Coronary artery (tissue), 2 donors: Measurements from ENCODE around the gene FAM83F.
A peak's percentile ranks its signal among the peaks of the same experiment; 100 is the strongest.
"Not testable (repeated sequence)": the region's sequence is repeated elsewhere in the genome, so short reads cannot be mapped to it uniquely, and the experiment has no call there.

Experiments used
- DNase-seq: peaks from one replicate; pipeline ENCODE4 v3.0.0-alpha.2; 2017; ENCODE audit warnings: low spot score
- H3K27ac ChIP-seq, 2 donors: fragments of 200-600 bp; sonication (generic); one replicate each; pipeline ENCODE4 v1.5.1; 2016 to 2019
- H3K4me3 ChIP-seq: fragments of 200-600 bp; sonication (generic); 2 replicates; pipeline ENCODE4 v1.5.1; 2016; ENCODE audit warnings: mild to moderate bottlenecking, moderate library complexity
- CTCF ChIP-seq: fragments of 200-600 bp; sonication (generic); IDR thresholded peaks from one replicate; pipeline ENCODE4 v1.5.1; 2019; ENCODE audit warnings: antibody characterized with exemption

FAM83F gene

GRCh38 chr22:39988386-39989114, 6.2 kb upstream of the FAM83F start:
- Histone ChIP-seq H3K4me3 (no peak overlapping the region), H3K27ac (no peak overlapping the region)
- DNase-seq = peak; percentile 58
- no peak for TF ChIP-seq CTCF

GRCh38 chr22:39989633-39990032, 5.1 kb upstream of the FAM83F start:
- no peak for DNase-seq
- no peak overlapping the region for H3K27ac ChIP-seq

DNA sequence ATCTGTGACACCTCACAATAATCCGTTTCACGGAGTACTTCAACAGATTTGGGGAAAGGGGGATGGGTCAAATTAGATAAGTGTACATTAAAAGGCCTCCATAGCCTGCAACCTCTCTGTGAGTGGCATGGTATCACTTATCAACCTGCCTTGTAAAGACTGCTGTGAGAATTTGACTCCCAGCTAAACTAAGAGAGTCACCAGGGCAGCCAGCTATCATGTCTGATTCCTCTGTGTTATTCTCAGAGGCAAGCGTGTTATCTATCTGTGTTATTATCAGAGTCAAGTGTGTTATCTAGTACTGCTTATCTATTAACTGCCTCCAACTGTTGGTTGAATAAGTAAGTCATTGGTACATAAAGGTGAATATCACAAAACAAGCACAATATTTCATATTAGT, 4.1 kb upstream of the FAM83F start:
- no peak for DNase-seq
- Histone ChIP-seq H3K4me3 (no peak overlapping the region), H3K27ac (no peak overlapping the region)
- TF ChIP-seq CTCF = no peak

More at GRCh38 chr22:39989633-39990032, 5.1 kb upstream of the FAM83F start:
- TF ChIP-seq CTCF = no peak
- H3K4me3 ChIP-seq = no peak overlapping the region

DNA sequence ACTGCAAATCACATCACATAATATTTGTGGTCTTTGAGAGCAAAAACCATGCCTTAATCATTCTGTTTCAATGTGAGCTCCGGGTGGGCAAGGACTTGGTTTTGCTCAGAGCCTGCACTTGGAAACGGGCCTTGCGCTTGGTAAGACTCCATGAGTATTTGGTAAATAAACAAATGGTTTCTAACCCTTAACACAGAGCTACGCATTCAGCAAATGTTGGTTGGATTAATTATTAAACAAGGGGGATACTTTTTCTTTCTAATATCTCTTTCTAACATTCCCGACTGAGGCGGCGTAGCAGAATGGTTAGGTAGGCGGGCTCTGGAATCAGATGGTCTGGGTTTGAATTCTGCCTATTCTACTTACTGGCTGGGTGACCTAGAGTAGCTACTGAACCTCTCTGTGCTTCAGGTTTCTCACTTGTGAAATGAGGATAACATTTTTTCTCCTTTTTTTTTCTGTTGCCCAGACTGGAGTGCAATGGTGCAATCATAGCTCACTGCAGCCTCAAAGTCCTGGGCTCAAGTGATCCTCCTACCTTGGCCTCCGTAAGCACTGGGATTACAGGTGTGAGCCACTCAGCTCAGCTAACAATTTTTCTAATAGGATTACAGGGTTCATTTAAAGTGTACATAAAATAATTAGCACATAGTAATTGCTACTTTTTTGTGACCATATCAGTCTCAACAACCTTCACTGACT, 3.4 kb upstream of the FAM83F start:
- no peak for DNase-seq
- TF ChIP-seq CTCF = no peak
- Histone ChIP-seq H3K4me3 (no peak overlapping the region), H3K27ac (no peak overlapping the region)

GRCh38 chr22:39992088-39992826, 2.5 kb upstream of the FAM83F start:
- no peak overlapping the region for H3K4me3 ChIP-seq
- no peak for DNase-seq
- H3K27ac ChIP-seq = no peak overlapping the region
- no peak for TF ChIP-seq CTCF

DNA sequence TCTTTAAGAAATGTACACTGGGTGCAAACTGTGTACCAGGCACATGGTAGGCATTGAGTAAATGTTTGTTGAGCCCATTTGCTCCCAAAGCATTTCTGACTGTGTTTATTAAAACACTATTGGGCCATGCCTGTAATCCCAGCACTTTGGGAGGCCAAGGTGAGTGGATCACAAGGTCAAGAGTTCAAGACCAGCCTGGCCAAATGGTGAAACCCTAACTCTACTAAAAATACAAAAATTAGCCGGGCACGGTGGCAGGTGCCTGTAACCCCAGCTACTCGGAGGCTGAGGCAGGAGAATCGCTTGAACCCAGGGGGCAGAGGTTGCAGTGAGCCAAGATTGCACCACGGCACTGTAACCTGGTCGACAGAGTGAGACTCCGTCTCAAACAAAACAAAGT, 1.9 kb upstream of the FAM83F start:
- not testable (repeated sequence) for DNase-seq, H3K4me3 ChIP-seq, H3K27ac ChIP-seq

GRCh38 chr22:39994041-39994565, 651 bp upstream of the FAM83F start:
- TF ChIP-seq CTCF = no peak
- Histone ChIP-seq H3K27ac (peak overlapping the region in 1 of 2 donors; percentile 22), H3K4me3 (peak overlapping the region; percentile 38)
- DNase-seq = no peak
